K562 (cell line): Measurements from ENCODE around the gene ECT2L. TPM values are rescaled to one million over a fixed set of nuclear protein-coding genes. Genes with fewer than 3 reads are reported as not detected.

Source experiments
- ATAC-seq: fragments of 200-7000 bp; cut with Tn5 transposase; 3 replicates; pipeline ENCODE4 v1.9.1; 2020; ENCODE audit warnings: moderate library complexity
- BruUV-seq: library from RNA; stranded (reverse); fragments of 400-500 nt; replicated peaks from 2 replicates; lab custom pipeline; 2021; lab: Mats Ljungman, UMichigan
- CTCF ChIA-PET: fragments of 300-600 bp; formaldehyde crosslinking; extraction: SDS; loops from one replicate; lab custom pipeline; 2021; ENCODE audit warnings: low intra/inter-chr PET ratio; lab: Yijun Ruan, JAX
- POLR2A ChIA-PET: fragments of 300-600, 350-650 bp; sonication (Branson Sonifier 250); formaldehyde crosslinking; extraction: SDS; loops from one replicate; lab custom pipeline; 2021; ENCODE audit warnings: antibody characterized with exemption, inconsistent platforms; lab: Yijun Ruan, JAX
- DNase-seq, 4 experiments: peaks; one replicate each; pipeline versions ENCODE4 v3.0.0 to v3.0.0-alpha.2; 2011 to 2018; ENCODE audit warnings: low spot score in 3 of 4, mixed read lengths in 3 of 4; ENCODE audit errors: extremely low read depth in 1 of 4
- FAIRE-seq: peaks from 2 replicates; lab custom pipeline; 2011; peaks lifted over from hg19 to GRCh38; lab: Jason Lieb, UNC
- H2AFZ ChIP-seq: 2 replicates; pipeline ENCODE4 v1.6.0; 2011; ENCODE audit warnings: low read depth, low read length, control low read depth, inconsistent platforms
- H3K27ac ChIP-seq: fragments of 200-600 bp; 3 replicates; pipeline ENCODE4 v1.8.0; 2011; ENCODE audit warnings: low read depth, mild to moderate bottlenecking, control low read depth, inconsistent platforms, low read length, moderate library complexity, mixed read lengths; ENCODE audit errors: extremely low read depth
- H3K27me3 ChIP-seq, 2 experiments: fragments of 300-600 bp in 1 of 2; 2 replicates in 1 of 2; 3 replicates in 1 of 2; pipeline versions ENCODE4 v1.6.0 to v1.8.0; 2011; ENCODE audit warnings: inconsistent platforms in 2 of 2, low read length in 2 of 2, mild to moderate bottlenecking in 1 of 2, mixed read lengths in 1 of 2, moderate library complexity in 1 of 2; ENCODE audit not compliant: control insufficient read depth in 2 of 2, insufficient read depth in 2 of 2
- H3K36me3 ChIP-seq: fragments of 300-600 bp; 3 replicates; pipeline ENCODE4 v1.8.0; 2011; ENCODE audit warnings: mild to moderate bottlenecking, low read length, inconsistent platforms; ENCODE audit not compliant: control insufficient read depth, insufficient read depth
- H3K4me1 ChIP-seq, 2 experiments: fragments of 200-600 bp in 1 of 2; replicated peaks in 1 of 2; 2 replicates in 1 of 2; 3 replicates in 1 of 2; pipeline versions ENCODE4 v1.5.1 to v1.8.0; 2011; ENCODE audit warnings: inconsistent platforms in 2 of 2, low read length in 2 of 2, mild to moderate bottlenecking in 1 of 2, mixed read lengths in 1 of 2, moderate library complexity in 1 of 2; ENCODE audit not compliant: control insufficient read depth in 2 of 2, insufficient read depth in 2 of 2
- H3K4me2 ChIP-seq: 2 replicates; pipeline ENCODE4 v1.6.1; 2011; ENCODE audit warnings: low read length, control low read depth, inconsistent platforms, mixed read lengths; ENCODE audit not compliant: insufficient read depth
- H3K4me3 ChIP-seq: fragments of 200-600 bp; sonication (generic), shearing (Covaris generic); 2 replicates; pipeline ENCODE4 v1.5.1; 2016; ENCODE audit warnings: control low read depth, inconsistent platforms
- H3K79me2 ChIP-seq: fragments of 200-600 bp; 3 replicates; pipeline ENCODE4 v1.8.0; 2011; ENCODE audit warnings: low read length, inconsistent platforms; ENCODE audit not compliant: control insufficient read depth, insufficient read depth
- H3K9ac ChIP-seq, 2 experiments: 2 replicates each; pipeline versions ENCODE4 v1.6.0 to v1.6.1; 2011; ENCODE audit warnings: low read depth in 2 of 2, low read length in 2 of 2, control low read depth in 1 of 2, inconsistent platforms in 1 of 2, mild to moderate bottlenecking in 1 of 2, mixed read lengths in 1 of 2; ENCODE audit not compliant: insufficient read depth in 1 of 2
- H3K9me1 ChIP-seq: one replicate; pipeline ENCODE4 v1.6.0; 2011; ENCODE audit warnings: inconsistent platforms, mild to moderate bottlenecking, low read length, moderate library complexity; ENCODE audit not compliant: control insufficient read depth, insufficient read depth
- H3K9me3 ChIP-seq: replicated peaks from 2 replicates; pipeline ENCODE4 v1.5.1; 2011; ENCODE audit warnings: low read depth, low read length, inconsistent platforms; ENCODE audit not compliant: control insufficient read depth, insufficient read depth
- H4K20me1 ChIP-seq: replicated peaks from 2 replicates; pipeline ENCODE4 v1.6.1; 2011; ENCODE audit warnings: low read length, inconsistent platforms, mixed read lengths; ENCODE audit not compliant: control insufficient read depth, insufficient read depth
- ELF4 ChIP-seq: fragments of 450-650 bp; formaldehyde crosslinking; IDR thresholded peaks from 2 replicates; pipeline ENCODE4 v1.4.0; 2022; ENCODE audit warnings: missing genetic modification characterization
- HNRNPUL1 ChIP-seq: fragments of 200-400 bp; formaldehyde crosslinking; IDR thresholded peaks from 2 replicates; pipeline ENCODE4 v1.6.1; 2017; ENCODE audit warnings: low read length
- L3MBTL2 ChIP-seq: fragments of 450-650 bp; IDR thresholded peaks from 2 replicates; pipeline ENCODE4 v1.6.1; 2016; ENCODE audit warnings: mild to moderate bottlenecking, moderate library complexity
- MAFG ChIP-seq: fragments of 450-650 bp; conservative IDR thresholded peaks from 2 replicates; pipeline ENCODE4 v1.6.1; 2016; ENCODE audit warnings: missing genetic modification characterization, missing compliant biosample characterization
- MEIS2 ChIP-seq: fragments of 450-650 bp; IDR thresholded peaks from 2 replicates; pipeline ENCODE4 v1.6.1; 2014; ENCODE audit warnings: mild to moderate bottlenecking; ENCODE audit not compliant: partially characterized antibody
- NONO ChIP-seq, 2 experiments: fragments of 200-400 bp in 1 of 2; fragments of 450-650 bp in 1 of 2; formaldehyde crosslinking in 1 of 2; IDR thresholded peaks; 2 replicates each; pipeline ENCODE4 v1.6.1; 2017; ENCODE audit warnings: low read depth in 2 of 2, mild to moderate bottlenecking in 2 of 2, moderate library complexity in 2 of 2, low read length in 1 of 2
- RB1 ChIP-seq: fragments of 450-650 bp; IDR thresholded peaks from 2 replicates; pipeline ENCODE4 v1.6.1; 2017; ENCODE audit warnings: low read depth, mild to moderate bottlenecking
- TGIF2 ChIP-seq: sonication (generic); formaldehyde crosslinking; IDR thresholded peaks from 2 replicates; pipeline ENCODE4 v1.8.1; 2022; ENCODE audit warnings: mild to moderate bottlenecking, missing genetic modification reagents, moderate library complexity
- ZEB2 ChIP-seq: fragments of 450-650 bp; IDR thresholded peaks from 2 replicates; pipeline ENCODE4 v1.6.1; 2016
- ZFP30 ChIP-seq: fragments of 250-450 bp; sonication (Bioruptor Pico); IDR thresholded peaks from 2 replicates; pipeline ENCODE4 v1.8.0; 2022; ENCODE audit warnings: moderate library complexity, mild to moderate bottlenecking, inconsistent platforms, borderline replicate concordance
- ZFP36 ChIP-seq: fragments of 150-350 bp; IDR thresholded peaks from 2 replicates; pipeline ENCODE4 v1.6.1; 2018; ENCODE audit warnings: low read length, low read depth; ENCODE audit not compliant: partially characterized antibody
- ZNF232 ChIP-seq: sonication (generic); formaldehyde crosslinking; IDR thresholded peaks from 2 replicates; pipeline ENCODE4 v1.8.0; 2022; ENCODE audit warnings: mild to moderate bottlenecking, missing genetic modification reagents
- WGBS: fragments of 100-300 bp; shearing (Covaris generic); methylation state at CpG from one replicate; pipeline ENCODE4 v1.1.6; 2016; ENCODE audit warnings: low coverage, mixed read lengths; ENCODE audit not compliant: insufficient coverage; ENCODE audit errors: missing lambda C conversion rate; 5-methylcytosine and 5-hydroxymethylcytosine counted together
- in situ Hi-C: fragments of 300-500 bp; cut with MboI; formaldehyde crosslinking; loops from 4 replicates; pipeline ENCODE4 v1.15.0; 2018; ENCODE audit warnings: inconsistent platforms, mixed read lengths
- intact Hi-C: fragments of 100-400 bp; cut with micrococcal nuclease; formaldehyde crosslinking; loops from 2 replicates; pipeline ENCODE4 v1.14.2; 2022
- polyA plus RNA-seq, 8 experiments: library from polyadenylated mRNA; depleted of rRNA in 4 of 8; stranded (reverse) in 5 of 8; unstranded in 3 of 8; fragments of >200 nt; fragmentation: Nextera tagmentation in 2 of 8; fragmentation: Illumina TruSeq in 1 of 8; extraction: Ambion mirVana in 2 of 8; extraction: Trizol in 1 of 8; gene quantifications; 2 replicates each; pipeline versions ENCODE4 v1.2.1 to v1.2.3, GENCODE V29; 2011 to 2014; ENCODE audit warnings: inconsistent platforms in 1 of 8, missing spikeins in 1 of 8
- total RNA-seq, 7 experiments: library from RNA; depleted of rRNA in 6 of 7; stranded (reverse); fragments of >200 nt in 6 of 7; fragmentation: Illumina TruSeq in 2 of 7; extraction: Trizol in 2 of 7; gene quantifications; 2 replicates each; pipeline versions ENCODE4 v1.2.1 to v1.2.3, GENCODE V29; 2011 to 2021; ENCODE audit warnings: low replicate concordance in 1 of 7
- TF ChIP-seq, protein P1 (sequence below): fragments of 450-650 bp; formaldehyde crosslinking; IDR thresholded peaks from 2 replicates; pipeline ENCODE4 v1.4.0; 2020; ENCODE audit warnings: mild to moderate bottlenecking
- TF ChIP-seq, protein P2 (sequence below): sonication (generic); formaldehyde crosslinking; IDR thresholded peaks from 2 replicates; pipeline ENCODE4 v1.8.1; 2022; ENCODE audit warnings: missing genetic modification reagents
- TF ChIP-seq, protein P3 (sequence below), 2 experiments: IDR thresholded peaks in 1 of 2; conservative IDR thresholded peaks in 1 of 2; 2 replicates each; pipeline ENCODE4 v1.6.1; 2016; ENCODE audit warnings: low read depth in 2 of 2, mild to moderate bottlenecking in 1 of 2, missing compliant biosample characterization in 1 of 2, missing genetic modification characterization in 1 of 2, moderate library complexity in 1 of 2

ECT2L gene
- total and polyA plus RNA-seq, 9 of the 15 experiments (the other 6 are each of a cell fraction or from before 2014, with no cell fraction given): 0.03 to 0.04 TPM; not detected in 7

DNA sequence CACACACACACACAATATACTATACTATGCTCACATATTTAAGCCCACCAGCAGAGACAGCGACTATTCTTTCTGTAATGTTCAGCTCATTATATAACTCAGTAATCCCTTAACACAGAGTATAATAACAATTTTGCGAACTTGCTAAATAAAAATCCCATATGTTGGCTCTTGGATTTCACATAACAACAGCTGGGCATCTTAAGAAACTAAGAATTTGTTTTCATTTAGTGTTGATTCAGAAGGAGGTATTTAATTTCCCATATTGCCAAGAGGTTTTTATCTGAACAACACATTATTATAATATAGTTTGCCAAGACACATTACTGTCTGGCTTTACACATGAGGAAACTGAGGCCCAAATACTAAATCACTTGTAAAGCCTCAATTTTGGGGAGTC is 7.4 kb downstream of the ECT2L start:
- BruUV-seq: no TSS peak
- TF ChIP-seq ZNF232 (CRISPR knock-in tag): no peak
- TF ChIP-seq NONO (IDR thresholded peaks at IDR 0.05; ENCODE audit: low read depth in 2 of 2, low read length in 1 of 2): no peak
- TF ChIP-seq HNRNPUL1: no peak
- no peak for TF ChIP-seq MEIS2
- TF ChIP-seq ZFP36: no peak
- TF ChIP-seq ZEB2: no peak
- no peak for TF ChIP-seq TGIF2
- TF ChIP-seq, protein P1, sequence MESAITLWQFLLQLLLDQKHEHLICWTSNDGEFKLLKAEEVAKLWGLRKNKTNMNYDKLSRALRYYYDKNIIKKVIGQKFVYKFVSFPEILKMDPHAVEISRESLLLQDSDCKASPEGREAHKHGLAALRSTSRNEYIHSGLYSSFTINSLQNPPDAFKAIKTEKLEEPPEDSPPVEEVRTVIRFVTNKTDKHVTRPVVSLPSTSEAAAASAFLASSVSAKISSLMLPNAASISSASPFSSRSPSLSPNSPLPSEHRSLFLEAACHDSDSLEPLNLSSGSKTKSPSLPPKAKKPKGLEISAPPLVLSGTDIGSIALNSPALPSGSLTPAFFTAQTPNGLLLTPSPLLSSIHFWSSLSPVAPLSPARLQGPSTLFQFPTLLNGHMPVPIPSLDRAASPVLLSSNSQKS (CRISPR knock-in tag): no peak
- TF ChIP-seq RB1: no peak
- TF ChIP-seq ELF4 (CRISPR knock-in tag): no peak
- TF ChIP-seq, protein P2, sequence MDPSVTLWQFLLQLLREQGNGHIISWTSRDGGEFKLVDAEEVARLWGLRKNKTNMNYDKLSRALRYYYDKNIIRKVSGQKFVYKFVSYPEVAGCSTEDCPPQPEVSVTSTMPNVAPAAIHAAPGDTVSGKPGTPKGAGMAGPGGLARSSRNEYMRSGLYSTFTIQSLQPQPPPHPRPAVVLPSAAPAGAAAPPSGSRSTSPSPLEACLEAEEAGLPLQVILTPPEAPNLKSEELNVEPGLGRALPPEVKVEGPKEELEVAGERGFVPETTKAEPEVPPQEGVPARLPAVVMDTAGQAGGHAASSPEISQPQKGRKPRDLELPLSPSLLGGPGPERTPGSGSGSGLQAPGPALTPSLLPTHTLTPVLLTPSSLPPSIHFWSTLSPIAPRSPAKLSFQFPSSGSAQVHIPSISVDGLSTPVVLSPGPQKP (CRISPR knock-in tag): no peak
- no peak for TF ChIP-seq L3MBTL2
- TF ChIP-seq, protein P3, sequence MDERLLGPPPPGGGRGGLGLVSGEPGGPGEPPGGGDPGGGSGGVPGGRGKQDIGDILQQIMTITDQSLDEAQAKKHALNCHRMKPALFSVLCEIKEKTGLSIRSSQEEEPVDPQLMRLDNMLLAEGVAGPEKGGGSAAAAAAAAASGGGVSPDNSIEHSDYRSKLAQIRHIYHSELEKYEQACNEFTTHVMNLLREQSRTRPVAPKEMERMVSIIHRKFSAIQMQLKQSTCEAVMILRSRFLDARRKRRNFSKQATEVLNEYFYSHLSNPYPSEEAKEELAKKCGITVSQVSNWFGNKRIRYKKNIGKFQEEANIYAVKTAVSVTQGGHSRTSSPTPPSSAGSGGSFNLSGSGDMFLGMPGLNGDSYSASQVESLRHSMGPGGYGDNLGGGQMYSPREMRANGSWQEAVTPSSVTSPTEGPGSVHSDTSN (CRISPR knock-in tag; IDR thresholded peaks at IDR 0.05; ENCODE audit: low read depth): no peak
- TF ChIP-seq, protein P3 (tag; conservative IDR thresholded peaks at IDR 0.05; ENCODE audit: low read depth): no peak
- TF ChIP-seq MAFG (tag): no peak
- no peak for TF ChIP-seq ZFP30 (CRISPR knock-in tag)
- no peaks in the 10 kb centered on the region for H3K79me2 ChIP-seq
- in situ Hi-C loops (no loop called here), intact Hi-C loops (no loop called here)
- H3K4me1 ChIP-seq: no peaks in the 10 kb centered on the region
- no peak for DNase-seq
- CTCF ChIA-PET: no interaction called here
- H3K9ac ChIP-seq: no peak overlapping the region
- no peaks in the 10 kb centered on the region for H4K20me1 ChIP-seq
- H3K9me1 ChIP-seq: no peaks in the 10 kb centered on the region
- 0% methylated on average over 2 of the region's 2 CpGs for WGBS
- peaks cover 15 to 25% of the 10 kb centered on the region in 2 experiments for H3K27me3 ChIP-seq
- H2AFZ ChIP-seq: no peak overlapping the region
- ATAC-seq: no peak
- H3K36me3 ChIP-seq: no peaks in the 10 kb centered on the region
- H3K4me3 ChIP-seq: no peak overlapping the region
- POLR2A ChIA-PET: interaction anchor here (0.9 kb wide), 1 partner anchor 17 kb away, joined by 3 read pairs; no protein-coding TSS in a partner anchor
- no peak for FAIRE-seq
- no peak overlapping the region for H3K4me2 ChIP-seq
- no peak overlapping the region for H3K27ac ChIP-seq
- H3K9me3 ChIP-seq: no peaks in the 10 kb centered on the region
